H9 (cell line): Measurements from ENCODE around the gene BIRC5. TPM values are rescaled to one million over a fixed set of nuclear protein-coding genes. Genes with fewer than 3 reads are reported as not detected.

Experiments
- DNase-seq: peaks from one replicate; pipeline ENCODE4 v3.0.0-alpha.2; 2017
- H2AFZ ChIP-seq: one replicate; pipeline ENCODE4 v1.6.1; 2013; ENCODE audit warnings: mild to moderate bottlenecking, low read length, control low read depth, moderate library complexity
- H2AK5ac ChIP-seq: 2 replicates; pipeline ENCODE4 v1.6.1; 2013; ENCODE audit warnings: low read length, control low read depth, mixed read lengths; ENCODE audit not compliant: insufficient read length
- H2BK120ac ChIP-seq: one replicate; pipeline ENCODE4 v1.6.1; 2013; ENCODE audit warnings: low read depth, mild to moderate bottlenecking, low read length, control low read depth, inconsistent platforms; ENCODE audit not compliant: poor library complexity, severe bottlenecking
- H2BK12ac ChIP-seq: 2 replicates; pipeline ENCODE4 v1.6.1; 2013; ENCODE audit warnings: low read length, control low read depth, mixed read lengths, low read depth; ENCODE audit not compliant: insufficient read length
- H2BK15ac ChIP-seq: 2 replicates; pipeline ENCODE4 v1.6.1; 2013; ENCODE audit warnings: low read depth, low read length, control low read depth
- H2BK20ac ChIP-seq: one replicate; pipeline ENCODE4 v1.6.1; 2013; ENCODE audit warnings: low read depth, mild to moderate bottlenecking, low read length, control low read depth, inconsistent platforms; ENCODE audit not compliant: poor library complexity, severe bottlenecking
- H2BK5ac ChIP-seq: 2 replicates; pipeline ENCODE4 v1.6.1; 2013; ENCODE audit warnings: low read length, control low read depth, mixed read lengths; ENCODE audit not compliant: insufficient read length
- H3K14ac ChIP-seq: 2 replicates; pipeline ENCODE4 v1.6.1; 2013; ENCODE audit warnings: low read length, control low read depth; ENCODE audit not compliant: insufficient read depth
- H3K18ac ChIP-seq: 2 replicates; pipeline ENCODE4 v1.6.1; 2013; ENCODE audit warnings: low read depth, mild to moderate bottlenecking, mixed read lengths, low read length, control low read depth; ENCODE audit not compliant: insufficient read length
- H3K23ac ChIP-seq: 2 replicates; pipeline ENCODE4 v1.6.1; 2013; ENCODE audit warnings: low read length, control low read depth, mixed read lengths, low read depth; ENCODE audit not compliant: insufficient read length
- H3K23me2 ChIP-seq: 2 replicates; pipeline ENCODE4 v1.6.1; 2013; ENCODE audit warnings: low read depth, mild to moderate bottlenecking, mixed read lengths, low read length, control low read depth; ENCODE audit not compliant: insufficient read length, poor library complexity, severe bottlenecking
- H3K27ac ChIP-seq: 2 replicates; pipeline ENCODE4 v1.5.1; 2013; ENCODE audit warnings: low read length, control low read depth, mixed read lengths, low read depth; ENCODE audit not compliant: insufficient read length
- H3K27me3 ChIP-seq: 2 replicates; pipeline ENCODE4 v1.6.1; 2013; ENCODE audit warnings: low read length, control low read depth, inconsistent platforms; ENCODE audit not compliant: insufficient read depth
- H3K4ac ChIP-seq: 2 replicates; pipeline ENCODE4 v1.6.1; 2013; ENCODE audit warnings: low read depth, mild to moderate bottlenecking, control low read depth, inconsistent platforms, low read length, moderate library complexity
- H3K4me1 ChIP-seq: 2 replicates; pipeline ENCODE4 v1.6.1; 2013; ENCODE audit warnings: low read length, control low read depth, inconsistent platforms; ENCODE audit not compliant: insufficient read depth
- H3K4me2 ChIP-seq: 2 replicates; pipeline ENCODE4 v1.6.1; 2013; ENCODE audit warnings: low read length, control low read depth, mixed read lengths; ENCODE audit not compliant: insufficient read length, insufficient read depth
- H3K56ac ChIP-seq: 2 replicates; pipeline ENCODE4 v1.6.1; 2013; ENCODE audit warnings: low read depth, mild to moderate bottlenecking, mixed read lengths, low read length, control low read depth; ENCODE audit not compliant: insufficient read length
- H3K79me1 ChIP-seq: 2 replicates; pipeline ENCODE4 v1.6.1; 2013; ENCODE audit warnings: low read depth, mild to moderate bottlenecking, moderate library complexity, low read length, control low read depth, inconsistent platforms; ENCODE audit not compliant: insufficient read depth, poor library complexity, severe bottlenecking
- H3K79me2 ChIP-seq: 2 replicates; pipeline ENCODE4 v1.6.1; 2013; ENCODE audit warnings: low read length, control low read depth, inconsistent platforms; ENCODE audit not compliant: insufficient read depth
- H3K9ac ChIP-seq: 2 replicates; pipeline ENCODE4 v1.6.1; 2013; ENCODE audit warnings: low read length, control low read depth, mixed read lengths; ENCODE audit not compliant: insufficient read length; ENCODE audit errors: extremely low read depth
- H3K9me3 ChIP-seq: one replicate; pipeline ENCODE4 v1.6.1; 2013; ENCODE audit warnings: low read depth, low read length, inconsistent platforms; ENCODE audit not compliant: control insufficient read depth
- H3T11ph ChIP-seq: one replicate; pipeline ENCODE4 v1.6.1; 2013; ENCODE audit warnings: mild to moderate bottlenecking, low read length, control low read depth, inconsistent platforms
- H4K20me1 ChIP-seq: one replicate; pipeline ENCODE4 v1.6.1; 2013; ENCODE audit not compliant: control insufficient read depth, insufficient read length, insufficient read depth
- H4K5ac ChIP-seq: 2 replicates; pipeline ENCODE4 v1.6.1; 2013; ENCODE audit warnings: low read depth, mild to moderate bottlenecking, mixed read lengths, low read length, control low read depth; ENCODE audit not compliant: insufficient read length
- H4K8ac ChIP-seq: replicated peaks from 2 replicates; pipeline ENCODE4 v1.6.1; 2013; ENCODE audit warnings: low read length, control low read depth, mixed read lengths, low read depth; ENCODE audit not compliant: insufficient read length
- H4K91ac ChIP-seq: 2 replicates; pipeline ENCODE4 v1.6.1; 2013; ENCODE audit warnings: low read depth, mild to moderate bottlenecking, moderate library complexity, mixed read lengths, low read length, control low read depth; ENCODE audit not compliant: insufficient read length
- H3K27ac Mint-ChIP-seq, 3 experiments: 2 replicates in 2 of 3; 3 replicates in 1 of 3; pipeline ENCODE4 v1.8.0; 2020 to 2021; ENCODE audit warnings: mixed read lengths in 3 of 3, mild to moderate bottlenecking in 1 of 3, moderate library complexity in 1 of 3
- H3K27me3 Mint-ChIP-seq: 2 replicates; pipeline ENCODE4 v1.8.0; 2021; ENCODE audit warnings: low read depth, mild to moderate bottlenecking, moderate library complexity, mixed read lengths
- H3K36me3 Mint-ChIP-seq, 3 experiments: 2 replicates in 2 of 3; 3 replicates in 1 of 3; pipeline ENCODE4 v1.8.0; 2020 to 2021; ENCODE audit warnings: low read depth in 3 of 3, mixed read lengths in 3 of 3; ENCODE audit not compliant: insufficient read depth in 1 of 3
- H3K4me1 Mint-ChIP-seq, 2 experiments: 2 replicates each; pipeline ENCODE4 v1.8.0; 2020; ENCODE audit warnings: mixed read lengths in 2 of 2
- H3K4me3 Mint-ChIP-seq, 2 experiments: 2 replicates in 1 of 2; 3 replicates in 1 of 2; pipeline ENCODE4 v1.8.0; 2020 to 2021; ENCODE audit warnings: mild to moderate bottlenecking in 2 of 2, mixed read lengths in 2 of 2, moderate library complexity in 1 of 2
- H3K9me3 Mint-ChIP-seq, 2 experiments: 2 replicates in 1 of 2; 3 replicates in 1 of 2; pipeline ENCODE4 v1.8.0; 2020; ENCODE audit warnings: mild to moderate bottlenecking in 2 of 2, mixed read lengths in 2 of 2, moderate library complexity in 1 of 2
- WGBS: extraction: QIAGEN DNeasy Blood & Tissue Kit; methylation state at CpG from one replicate; pipeline ENCODE4 v1.1.7; 2013; ENCODE audit warnings: missing lambda C conversion rate, low lambda C conversion rate, mixed read lengths; ENCODE audit not compliant: insufficient read length; ENCODE audit errors: extremely low coverage; 5-methylcytosine and 5-hydroxymethylcytosine counted together
- total RNA-seq: library from RNA; stranded (reverse); gene quantifications from 2 replicates; pipeline ENCODE4 v1.2.1, GENCODE V29; 2021
- TF ChIP-seq, protein P1 (sequence below): fragments of 200-600 bp; sonication (generic); conservative IDR thresholded peaks from 3 replicates; pipeline ENCODE4 v1.8.0; 2021; ENCODE audit warnings: antibody characterized with exemption, mild to moderate bottlenecking

BIRC5 gene
- total RNA-seq, 1 experiment from 2014 or later, result 97.8 TPM

DNA sequence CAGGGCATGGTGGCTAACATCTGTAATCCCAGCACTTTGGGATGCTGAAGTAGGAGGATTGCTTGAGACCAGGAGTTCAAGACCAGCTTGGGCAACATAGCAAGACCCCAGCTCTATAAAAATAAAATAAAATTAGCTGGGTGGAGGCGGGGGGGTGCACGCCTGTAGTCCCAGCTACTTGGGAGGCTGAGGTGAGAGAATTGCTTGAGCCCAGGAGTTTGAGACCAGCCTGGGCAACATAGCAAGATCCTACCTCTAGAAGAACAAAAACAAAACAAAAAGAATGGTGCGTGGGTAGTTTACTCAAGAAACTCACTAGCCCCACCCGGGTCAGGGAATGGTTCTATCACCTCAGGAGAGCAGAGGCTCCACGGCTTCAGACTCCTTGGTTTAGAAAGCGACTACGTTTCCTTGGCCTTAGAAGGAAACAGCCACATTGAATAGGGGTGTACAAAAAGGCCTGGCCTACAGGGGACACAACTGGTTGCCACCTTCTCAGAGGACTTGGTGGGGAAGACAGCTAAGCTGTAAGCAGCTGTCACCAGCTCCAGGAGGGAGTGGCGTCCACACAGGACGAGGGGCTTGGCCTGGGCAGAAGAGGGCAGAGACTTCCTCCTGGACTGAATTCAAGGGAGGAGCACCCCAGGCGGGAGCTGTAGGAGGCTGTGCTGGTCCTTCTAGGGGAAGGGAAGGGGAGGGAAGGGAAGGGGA is 27.9 kb upstream of the BIRC5 start:
- Histone ChIP-seq H3K4me1 (no peaks in the 10 kb centered on the region), H3K79me1 (peaks cover 2% of the 10 kb centered on the region), H3K79me2 (peaks cover 9% of the 10 kb centered on the region; the same call in 1 of the 2 replicates), H4K8ac (no peak overlapping the region), H3T11ph (no peak overlapping the region), H4K20me1 (no peaks in the 10 kb centered on the region), H4K91ac (no peak overlapping the region), H3K9me3 (no peaks in the 10 kb centered on the region), H3K9ac (peak overlapping the region; percentile 78), H2BK12ac (no peak overlapping the region), H3K27me3 (no peaks in the 10 kb centered on the region), H2BK120ac (no peak overlapping the region), H3K4me2 (peak overlapping the region; percentile 80), H3K18ac (no peak overlapping the region), H2BK5ac (no peak overlapping the region), H4K5ac (no peak overlapping the region), H3K27ac (no peak overlapping the region), H2AK5ac (no peak overlapping the region), H2AFZ (no peak overlapping the region), H3K4ac (no peak overlapping the region), H3K56ac (no peak overlapping the region), H2BK20ac (no peak overlapping the region), H3K14ac (no peak overlapping the region), H3K23ac (no peak overlapping the region), H3K23me2 (peaks cover 6% of the 10 kb centered on the region), H2BK15ac (no peak overlapping the region)
- no peaks in the 10 kb centered on the region for H3K27me3 Mint-ChIP-seq
- H3K36me3 Mint-ChIP-seq, result peaks cover 35 to 58% (median 57%) of the 10 kb centered on the region in 3 experiments; a peak in 6 of 7 replicates
- H3K4me3 Mint-ChIP-seq, result peak overlapping the region; percentile 84 to 85
- TF ChIP-seq, protein P1, sequence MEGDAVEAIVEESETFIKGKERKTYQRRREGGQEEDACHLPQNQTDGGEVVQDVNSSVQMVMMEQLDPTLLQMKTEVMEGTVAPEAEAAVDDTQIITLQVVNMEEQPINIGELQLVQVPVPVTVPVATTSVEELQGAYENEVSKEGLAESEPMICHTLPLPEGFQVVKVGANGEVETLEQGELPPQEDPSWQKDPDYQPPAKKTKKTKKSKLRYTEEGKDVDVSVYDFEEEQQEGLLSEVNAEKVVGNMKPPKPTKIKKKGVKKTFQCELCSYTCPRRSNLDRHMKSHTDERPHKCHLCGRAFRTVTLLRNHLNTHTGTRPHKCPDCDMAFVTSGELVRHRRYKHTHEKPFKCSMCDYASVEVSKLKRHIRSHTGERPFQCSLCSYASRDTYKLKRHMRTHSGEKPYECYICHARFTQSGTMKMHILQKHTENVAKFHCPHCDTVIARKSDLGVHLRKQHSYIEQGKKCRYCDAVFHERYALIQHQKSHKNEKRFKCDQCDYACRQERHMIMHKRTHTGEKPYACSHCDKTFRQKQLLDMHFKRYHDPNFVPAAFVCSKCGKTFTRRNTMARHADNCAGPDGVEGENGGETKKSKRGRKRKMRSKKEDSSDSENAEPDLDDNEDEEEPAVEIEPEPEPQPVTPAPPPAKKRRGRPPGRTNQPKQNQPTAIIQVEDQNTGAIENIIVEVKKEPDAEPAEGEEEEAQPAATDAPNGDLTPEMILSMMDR, result no peak
- no peak for DNase-seq
- no CpG with 5 or more reads among the region's 10 CpGs for WGBS
- no peaks in the 10 kb centered on the region for H3K9me3 Mint-ChIP-seq
- H3K4me1 Mint-ChIP-seq, result peaks cover 24 to 35% of the 10 kb centered on the region in 2 experiments
- H3K27ac Mint-ChIP-seq, result peak overlapping the region in 2 of 3 experiments; percentile 83 to 88; a peak in 3 of 7 replicates
